BJ (cell line): ENCODE measurements around the gene DUSP16. TPM values are rescaled to one million over a fixed set of nuclear protein-coding genes. Genes with fewer than 3 reads are reported as not detected.

Experiments used
- CTCF ChIA-PET: fragments of 350-600 bp; formaldehyde crosslinking; extraction: SDS; loops from one replicate; lab custom pipeline; 2021; ENCODE audit warnings: antibody characterized with exemption, inconsistent platforms; lab: Yijun Ruan, JAX
- POLR2A ChIA-PET: fragments of 300-600 bp; sonication (Branson Sonifier 250); formaldehyde crosslinking; extraction: SDS; loops from one replicate; lab custom pipeline; 2021; ENCODE audit warnings: antibody characterized with exemption; lab: Charles Lee
- DNase-seq: peaks from one replicate; pipeline ENCODE4 v3.0.0-alpha.2; 2011; ENCODE audit warnings: low read depth
- H3K27me3 ChIP-seq: 2 replicates; pipeline ENCODE4 v1.6.0; 2011; ENCODE audit warnings: low read length; ENCODE audit not compliant: control insufficient read depth, insufficient read depth
- H3K36me3 ChIP-seq: 2 replicates; pipeline ENCODE4 v1.5.1; 2011; ENCODE audit warnings: low read length; ENCODE audit not compliant: control insufficient read depth, insufficient read depth
- H3K4me3 ChIP-seq: 2 replicates; pipeline ENCODE4 v1.5.1; 2011; ENCODE audit warnings: low read depth, mild to moderate bottlenecking, control low read depth, low read length
- CTCF ChIP-seq: IDR thresholded peaks from 2 replicates; pipeline ENCODE4 v1.5.1; 2011; ENCODE audit warnings: low read depth, mild to moderate bottlenecking, control low read depth, inconsistent platforms, low read length, moderate library complexity; ENCODE audit not compliant: insufficient read depth
- polyA plus RNA-seq: library from polyadenylated mRNA; depleted of rRNA; stranded (reverse); fragments of >200 nt; gene quantifications from 2 replicates; pipeline ENCODE4 v1.2.3, GENCODE V29; 2011

Gene DUSP16
- polyA plus RNA-seq, 1 experiment = 5.5 TPM

GRCh38 chr12:12534166-12534866 is 28.3 kb downstream of the DUSP16 start:
- Histone ChIP-seq H3K27me3 (no peaks in the 10 kb centered on the region), H3K4me3 (no peak overlapping the region), H3K36me3 (no peaks in the 10 kb centered on the region)
- TF ChIP-seq CTCF = no peak
- ChIA-PET CTCF (no interaction called here), POLR2A (no interaction called here)
- no peak for DNase-seq

GRCh38 chr12:12533238-12533829 is 29.3 kb downstream of the DUSP16 start:
- no peak for TF ChIP-seq CTCF
- Histone ChIP-seq H3K4me3 (no peak overlapping the region), H3K36me3 (no peaks in the 10 kb centered on the region), H3K27me3 (no peaks in the 10 kb centered on the region)
- no peak for DNase-seq
- CTCF ChIA-PET = no interaction called here
- POLR2A ChIA-PET = no interaction called here

- Histone ChIP-seq H3K27me3 (no peaks in the 10 kb centered on the region), H3K36me3 (no peaks in the 10 kb centered on the region), H3K4me3 (no peak overlapping the region)
- no peak for DNase-seq
- no peak for TF ChIP-seq CTCF
- POLR2A ChIA-PET = no interaction called here
- CTCF ChIA-PET = no interaction called here
Measured at GRCh38 chr12:12531194-12531593, 31.5 kb downstream of the DUSP16 start.

GRCh38 chr12:12529783-12530421 is 32.8 kb downstream of the DUSP16 start:
- TF ChIP-seq CTCF = no peak
- Histone ChIP-seq H3K36me3 (no peaks in the 10 kb centered on the region), H3K4me3 (no peak overlapping the region), H3K27me3 (no peaks in the 10 kb centered on the region)
- DNase-seq = no peak
- CTCF ChIA-PET = no interaction called here
- POLR2A ChIA-PET = no interaction called here
